HepG2 (cell line): ENCODE measurements around the gene C4orf46. TPM values are rescaled to one million over a fixed set of nuclear protein-coding genes. Genes with fewer than 3 reads are reported as not detected.

Experiments used
- ETV5 ChIP-seq: IDR thresholded peaks from 2 replicates; pipeline ENCODE4 v1.6.1; 2018; ENCODE audit warnings: missing biosample characterization, missing genetic modification reagents, inconsistent platforms, borderline replicate concordance
- FOXK1 ChIP-seq: sonication (generic); formaldehyde crosslinking; IDR thresholded peaks from 2 replicates; pipeline ENCODE4 v1.4.0; 2020; ENCODE audit warnings: low read depth, missing genetic modification reagents, borderline replicate concordance
- JARID2 ChIP-seq: sonication (generic); formaldehyde crosslinking; IDR thresholded peaks from 2 replicates; pipeline ENCODE4 v1.8.1; 2023; ENCODE audit warnings: missing genetic modification reagents, inconsistent platforms; ENCODE audit not compliant: insufficient replicate concordance
- NR3C1 ChIP-seq: sonication (generic); formaldehyde crosslinking; IDR thresholded peaks from 2 replicates; pipeline ENCODE4 v1.4.0; 2020; ENCODE audit warnings: missing genetic modification reagents
- PLRG1 ChIP-seq: fragments of 450-650 bp; conservative IDR thresholded peaks from 2 replicates; pipeline ENCODE4 v1.6.1; 2016
- TEAD3 ChIP-seq: optimal IDR thresholded peaks from 2 replicates; pipeline ENCODE3; 2016; ENCODE audit warnings: borderline replicate concordance
- ZFX ChIP-seq: sonication (generic); formaldehyde crosslinking; IDR thresholded peaks from 2 replicates; pipeline ENCODE4 v1.4.0; 2020; ENCODE audit warnings: mild to moderate bottlenecking, low read depth, missing genetic modification reagents, moderate library complexity
- ZNF615 ChIP-seq: sonication (generic); formaldehyde crosslinking; IDR thresholded peaks from 2 replicates; pipeline ENCODE4 v1.5.0; 2020; ENCODE audit warnings: mild to moderate bottlenecking, missing genetic modification reagents, borderline replicate concordance
- ZNF709 ChIP-seq: sonication (generic); formaldehyde crosslinking; IDR thresholded peaks from 2 replicates; pipeline ENCODE4 v1.5.0; 2020; ENCODE audit warnings: mild to moderate bottlenecking, missing genetic modification reagents
- ZNF883 ChIP-seq: sonication (generic); formaldehyde crosslinking; IDR thresholded peaks from 2 replicates; pipeline ENCODE4 v1.5.1; 2020; ENCODE audit warnings: mild to moderate bottlenecking, missing genetic modification reagents; ENCODE audit errors: not compliant biosample characterization
- polyA plus RNA-seq, 8 experiments: library from polyadenylated mRNA; depleted of rRNA in 3 of 8; stranded (reverse) in 7 of 8; unstranded in 1 of 8; fragments of >200 nt; fragmentation: Illumina TruSeq in 4 of 8; extraction: Trizol in 4 of 8; gene quantifications; 2 replicates each; pipeline versions ENCODE4 v1.2.1 to v1.2.3, GENCODE V29; 2011 to 2016; ENCODE audit warnings: low read depth in 4 of 8, missing spikeins in 1 of 8, mixed read lengths in 1 of 8; ENCODE audit not compliant: insufficient read depth in 1 of 8
- total RNA-seq, 5 experiments: library from RNA; depleted of rRNA; stranded (reverse); fragments of >200 nt; fragmentation: Illumina TruSeq; extraction: Trizol; gene quantifications; 2 replicates each; pipeline ENCODE4 v1.2.3, GENCODE V29; 2016; ENCODE audit warnings: low read depth in 1 of 5
- TF ChIP-seq, protein P1 (sequence below): sonication (generic); formaldehyde crosslinking; IDR thresholded peaks from 2 replicates; pipeline ENCODE4 v1.4.0; 2020; ENCODE audit warnings: missing genetic modification reagents
- TF ChIP-seq, protein P2 (sequence below): sonication (generic); formaldehyde crosslinking; IDR thresholded peaks from 2 replicates; pipeline ENCODE4 v1.5.0; 2020; ENCODE audit warnings: missing genetic modification reagents
- TF ChIP-seq, protein P3 (sequence below): sonication (generic); formaldehyde crosslinking; IDR thresholded peaks from 2 replicates; pipeline ENCODE4 v1.5.1; 2020; ENCODE audit warnings: mild to moderate bottlenecking, moderate library complexity, missing genetic modification reagents
- TF ChIP-seq, protein P4 (sequence below): sonication (generic); formaldehyde crosslinking; IDR thresholded peaks from 2 replicates; pipeline ENCODE4 v1.4.0; 2020; ENCODE audit warnings: missing genetic modification reagents
- TF ChIP-seq, protein P5 (sequence below): sonication (generic); formaldehyde crosslinking; IDR thresholded peaks from one replicate; pipeline ENCODE4 v1.5.1; 2020; ENCODE audit warnings: mild to moderate bottlenecking, missing genetic modification reagents; ENCODE audit errors: not compliant biosample characterization

C4orf46 gene
- total and polyA plus RNA-seq, 2 of the 13 experiments (the other 11 are each of a cell fraction or from before 2014, with no cell fraction given), result 8.5 to 10.4 TPM

DNA sequence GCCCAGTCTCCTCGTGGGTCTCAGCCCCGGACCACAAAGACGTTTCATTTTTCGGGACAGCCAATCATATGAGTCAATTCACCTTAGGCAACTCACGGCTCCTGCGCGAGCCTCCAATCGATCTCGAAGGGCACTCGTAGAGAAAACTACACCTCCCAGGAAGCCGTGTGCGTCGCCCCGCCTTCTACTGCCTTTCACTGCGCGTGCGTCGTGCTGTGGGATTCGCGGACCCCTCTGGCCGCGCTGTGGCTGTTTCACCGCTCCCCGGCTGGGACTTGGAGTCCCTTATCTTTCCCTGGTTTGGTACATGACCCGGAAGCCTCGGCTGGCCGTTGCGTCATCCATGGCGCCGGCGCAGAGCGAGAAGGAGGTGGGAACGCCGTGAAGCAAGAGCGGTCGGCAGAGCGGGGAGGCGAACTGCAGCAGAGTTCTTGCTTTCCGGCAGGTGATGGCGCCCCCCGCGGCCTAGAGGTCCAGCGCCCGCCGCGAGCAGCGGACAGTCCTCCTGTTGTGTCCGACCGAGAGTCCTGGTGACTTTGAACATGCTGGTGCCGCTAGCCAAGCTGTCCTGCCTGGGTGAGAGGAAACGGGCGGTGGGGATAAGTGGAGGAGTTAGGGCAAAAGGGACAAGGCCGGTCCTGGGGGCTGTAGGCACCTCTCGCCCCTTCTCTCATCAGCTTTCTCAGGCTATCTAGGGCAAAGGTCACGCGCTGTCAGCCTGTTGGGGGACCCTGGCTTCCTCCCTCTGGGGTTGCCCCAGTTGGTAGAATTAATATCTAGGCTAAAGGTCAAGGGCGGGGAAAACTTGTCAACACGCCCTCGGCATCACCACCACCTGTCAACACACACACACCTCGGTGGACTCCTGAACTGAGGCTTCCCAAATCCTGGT is 474 bp upstream of the C4orf46 start, which contains the start of gene ETFDH (continued):
- TF ChIP-seq JARID2 (CRISPR knock-in tag) (peak; percentile 18), ZFX (CRISPR knock-in tag) (peak; percentile 81), ETV5 (CRISPR knock-in tag) (peak; percentile 78; the same call in 1 of the 2 replicates), FOXK1 (peak; percentile 94), ZNF883 (CRISPR knock-in tag) (peak; percentile 66), TEAD3 (peak; percentile 71), NR3C1 (CRISPR knock-in tag) (no peak), PLRG1 (no peak), ZNF709 (CRISPR knock-in tag) (0 out of 2 replicates have a peak, but pooled peaks have one; percentile 59), ZNF615 (CRISPR knock-in tag) (no peak)
- TF ChIP-seq, protein P1, sequence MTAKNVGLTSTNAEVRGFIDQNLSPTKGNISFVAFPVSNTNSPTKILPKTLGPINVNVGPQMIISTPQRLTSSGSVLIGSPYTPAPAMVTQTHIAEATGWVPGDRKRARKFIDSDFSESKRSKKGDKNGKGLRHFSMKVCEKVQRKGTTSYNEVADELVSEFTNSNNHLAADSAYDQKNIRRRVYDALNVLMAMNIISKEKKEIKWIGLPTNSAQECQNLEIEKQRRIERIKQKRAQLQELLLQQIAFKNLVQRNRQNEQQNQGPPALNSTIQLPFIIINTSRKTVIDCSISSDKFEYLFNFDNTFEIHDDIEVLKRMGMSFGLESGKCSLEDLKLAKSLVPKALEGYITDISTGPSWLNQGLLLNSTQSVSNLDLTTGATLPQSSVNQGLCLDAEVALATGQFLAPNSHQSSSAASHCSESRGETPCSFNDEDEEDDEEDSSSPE, result peak; percentile 90
- TF ChIP-seq, protein P2, sequence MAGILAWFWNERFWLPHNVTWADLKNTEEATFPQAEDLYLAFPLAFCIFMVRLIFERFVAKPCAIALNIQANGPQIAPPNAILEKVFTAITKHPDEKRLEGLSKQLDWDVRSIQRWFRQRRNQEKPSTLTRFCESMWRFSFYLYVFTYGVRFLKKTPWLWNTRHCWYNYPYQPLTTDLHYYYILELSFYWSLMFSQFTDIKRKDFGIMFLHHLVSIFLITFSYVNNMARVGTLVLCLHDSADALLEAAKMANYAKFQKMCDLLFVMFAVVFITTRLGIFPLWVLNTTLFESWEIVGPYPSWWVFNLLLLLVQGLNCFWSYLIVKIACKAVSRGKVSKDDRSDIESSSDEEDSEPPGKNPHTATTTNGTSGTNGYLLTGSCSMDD, result no peak
- TF ChIP-seq, protein P3, sequence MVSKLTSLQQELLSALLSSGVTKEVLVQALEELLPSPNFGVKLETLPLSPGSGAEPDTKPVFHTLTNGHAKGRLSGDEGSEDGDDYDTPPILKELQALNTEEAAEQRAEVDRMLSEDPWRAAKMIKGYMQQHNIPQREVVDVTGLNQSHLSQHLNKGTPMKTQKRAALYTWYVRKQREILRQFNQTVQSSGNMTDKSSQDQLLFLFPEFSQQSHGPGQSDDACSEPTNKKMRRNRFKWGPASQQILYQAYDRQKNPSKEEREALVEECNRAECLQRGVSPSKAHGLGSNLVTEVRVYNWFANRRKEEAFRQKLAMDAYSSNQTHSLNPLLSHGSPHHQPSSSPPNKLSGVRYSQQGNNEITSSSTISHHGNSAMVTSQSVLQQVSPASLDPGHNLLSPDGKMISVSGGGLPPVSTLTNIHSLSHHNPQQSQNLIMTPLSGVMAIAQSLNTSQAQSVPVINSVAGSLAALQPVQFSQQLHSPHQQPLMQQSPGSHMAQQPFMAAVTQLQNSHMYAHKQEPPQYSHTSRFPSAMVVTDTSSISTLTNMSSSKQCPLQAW (CRISPR knock-in tag), result peak; percentile 86
- TF ChIP-seq, protein P4, sequence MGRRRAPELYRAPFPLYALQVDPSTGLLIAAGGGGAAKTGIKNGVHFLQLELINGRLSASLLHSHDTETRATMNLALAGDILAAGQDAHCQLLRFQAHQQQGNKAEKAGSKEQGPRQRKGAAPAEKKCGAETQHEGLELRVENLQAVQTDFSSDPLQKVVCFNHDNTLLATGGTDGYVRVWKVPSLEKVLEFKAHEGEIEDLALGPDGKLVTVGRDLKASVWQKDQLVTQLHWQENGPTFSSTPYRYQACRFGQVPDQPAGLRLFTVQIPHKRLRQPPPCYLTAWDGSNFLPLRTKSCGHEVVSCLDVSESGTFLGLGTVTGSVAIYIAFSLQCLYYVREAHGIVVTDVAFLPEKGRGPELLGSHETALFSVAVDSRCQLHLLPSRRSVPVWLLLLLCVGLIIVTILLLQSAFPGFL (CRISPR knock-in tag), result no peak
- TF ChIP-seq, protein P5, sequence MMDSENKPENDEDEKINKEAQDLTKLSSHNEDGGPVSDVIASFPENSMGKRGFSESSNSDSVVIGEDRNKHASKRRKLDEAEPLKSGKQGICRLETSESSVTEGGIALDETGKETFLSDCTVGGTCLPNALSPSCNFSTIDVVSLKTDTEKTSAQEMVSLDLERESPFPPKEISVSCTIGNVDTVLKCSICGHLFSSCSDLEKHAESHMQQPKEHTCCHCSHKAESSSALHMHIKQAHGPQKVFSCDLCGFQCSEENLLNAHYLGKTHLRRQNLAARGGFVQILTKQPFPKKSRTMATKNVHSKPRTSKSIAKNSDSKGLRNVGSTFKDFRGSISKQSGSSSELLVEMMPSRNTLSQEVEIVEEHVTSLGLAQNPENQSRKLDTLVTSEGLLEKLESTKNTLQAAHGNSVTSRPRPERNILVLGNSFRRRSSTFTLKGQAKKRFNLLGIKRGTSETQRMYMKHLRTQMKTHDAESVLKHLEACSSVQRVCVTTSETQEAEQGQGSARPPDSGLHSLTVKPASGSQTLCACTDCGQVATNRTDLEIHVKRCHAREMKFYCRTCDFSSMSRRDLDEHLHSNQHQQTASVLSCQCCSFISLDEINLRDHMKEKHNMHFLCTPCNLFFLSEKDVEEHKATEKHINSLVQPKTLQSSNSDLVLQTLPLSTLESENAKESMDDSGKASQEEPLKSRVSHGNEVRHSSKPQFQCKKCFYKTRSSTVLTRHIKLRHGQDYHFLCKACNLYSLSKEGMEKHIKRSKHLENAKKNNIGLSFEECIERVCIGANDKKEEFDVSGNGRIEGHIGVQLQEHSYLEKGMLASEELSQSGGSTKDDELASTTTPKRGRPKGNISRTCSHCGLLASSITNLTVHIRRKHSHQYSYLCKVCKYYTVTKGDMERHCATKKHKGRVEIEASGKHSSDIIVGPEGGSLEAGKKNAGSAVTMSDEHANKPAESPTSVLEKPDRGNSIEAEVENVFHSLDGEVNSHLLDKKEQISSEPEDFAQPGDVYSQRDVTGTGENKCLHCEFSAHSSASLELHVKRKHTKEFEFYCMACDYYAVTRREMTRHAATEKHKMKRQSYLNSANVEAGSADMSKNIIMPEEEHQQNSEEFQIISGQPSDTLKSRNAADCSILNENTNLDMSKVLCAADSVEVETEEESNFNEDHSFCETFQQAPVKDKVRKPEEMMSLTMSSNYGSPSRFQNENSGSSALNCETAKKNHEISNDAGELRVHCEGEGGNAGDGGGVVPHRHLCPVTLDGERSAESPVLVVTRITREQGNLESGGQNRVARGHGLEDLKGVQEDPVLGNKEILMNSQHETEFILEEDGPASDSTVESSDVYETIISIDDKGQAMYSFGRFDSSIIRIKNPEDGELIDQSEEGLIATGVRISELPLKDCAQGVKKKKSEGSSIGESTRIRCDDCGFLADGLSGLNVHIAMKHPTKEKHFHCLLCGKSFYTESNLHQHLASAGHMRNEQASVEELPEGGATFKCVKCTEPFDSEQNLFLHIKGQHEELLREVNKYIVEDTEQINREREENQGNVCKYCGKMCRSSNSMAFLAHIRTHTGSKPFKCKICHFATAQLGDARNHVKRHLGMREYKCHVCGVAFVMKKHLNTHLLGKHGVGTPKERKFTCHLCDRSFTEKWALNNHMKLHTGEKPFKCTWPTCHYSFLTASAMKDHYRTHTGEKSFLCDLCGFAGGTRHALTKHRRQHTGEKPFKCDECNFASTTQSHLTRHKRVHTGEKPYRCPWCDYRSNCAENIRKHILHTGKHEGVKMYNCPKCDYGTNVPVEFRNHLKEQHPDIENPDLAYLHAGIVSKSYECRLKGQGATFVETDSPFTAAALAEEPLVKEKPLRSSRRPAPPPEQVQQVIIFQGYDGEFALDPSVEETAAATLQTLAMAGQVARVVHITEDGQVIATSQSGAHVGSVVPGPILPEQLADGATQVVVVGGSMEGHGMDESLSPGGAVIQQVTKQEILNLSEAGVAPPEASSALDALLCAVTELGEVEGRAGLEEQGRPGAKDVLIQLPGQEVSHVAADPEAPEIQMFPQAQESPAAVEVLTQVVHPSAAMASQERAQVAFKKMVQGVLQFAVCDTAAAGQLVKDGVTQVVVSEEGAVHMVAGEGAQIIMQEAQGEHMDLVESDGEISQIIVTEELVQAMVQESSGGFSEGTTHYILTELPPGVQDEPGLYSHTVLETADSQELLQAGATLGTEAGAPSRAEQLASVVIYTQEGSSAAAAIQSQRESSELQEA (CRISPR knock-in tag), result no peak
